CD4-positive, alpha-beta T cell (primary cell): ENCODE results near the gene PAX5. TPM values are rescaled to one million over a fixed set of nuclear protein-coding genes. Genes with fewer than 3 reads are reported as not detected.

Experiments used
- ATAC-seq: fragments of 200-7000 bp; cut with Tn5 transposase; one replicate; pipeline ENCODE4 v1.10.0; 2022; ENCODE audit warnings: mild to moderate bottlenecking; ENCODE audit not compliant: poor library complexity
- CTCF ChIA-PET: fragments of 350-600 bp; sonication (Branson Sonifier 250); formaldehyde crosslinking; loops from one replicate; lab custom pipeline; 2021; ENCODE audit warnings: antibody characterized with exemption, inconsistent platforms; lab: Charles Lee
- POLR2A ChIA-PET: fragments of 350-600 bp; sonication (Branson Sonifier 250); formaldehyde crosslinking; loops from one replicate; lab custom pipeline; 2021; ENCODE audit warnings: antibody characterized with exemption, inconsistent platforms; lab: Charles Lee
- DNase-seq, 14 experiments: peaks; one replicate each; pipeline ENCODE4 v3.0.0-alpha.2; 2013 to 2020; ENCODE audit warnings: mixed read lengths in 2 of 14
- H3K27ac ChIP-seq, 2 donors: one replicate each; pipeline versions ENCODE4 v1.5.1 to v1.7.0; 2013; ENCODE audit warnings: low read length in 2 of 2, low read depth in 1 of 2, mild to moderate bottlenecking in 1 of 2
- H3K27me3 ChIP-seq, 2 experiments: 1 replicate in 1 of 2; 2 replicates in 1 of 2; pipeline versions ENCODE4 v1.6.1 to v1.7.0; 2013; ENCODE audit warnings: low read length in 2 of 2, control low read depth in 1 of 2, mild to moderate bottlenecking in 1 of 2, moderate library complexity in 1 of 2; ENCODE audit not compliant: insufficient read depth in 2 of 2, control insufficient read depth in 1 of 2
- H3K36me3 ChIP-seq: one replicate; pipeline ENCODE4 v1.6.1; 2013; ENCODE audit warnings: low read length, control low read depth; ENCODE audit not compliant: insufficient read depth
- H3K4me1 ChIP-seq: one replicate; pipeline ENCODE4 v1.6.1; 2013; ENCODE audit warnings: low read length, control low read depth; ENCODE audit not compliant: insufficient read depth
- H3K4me3 ChIP-seq: one replicate; pipeline ENCODE4 v1.5.1; 2013; ENCODE audit warnings: mild to moderate bottlenecking, low read length, moderate library complexity
- H3K9me3 ChIP-seq, 2 experiments: 1 replicate in 1 of 2; 2 replicates in 1 of 2; pipeline versions ENCODE4 v1.6.1 to v1.7.0; 2013; ENCODE audit warnings: low read length in 2 of 2, mild to moderate bottlenecking in 2 of 2, control low read depth in 1 of 2, moderate library complexity in 1 of 2; ENCODE audit not compliant: control insufficient read depth in 1 of 2, insufficient read depth in 1 of 2
- H3K27ac Mint-ChIP-seq: one replicate; pipeline ENCODE4 v1.8.0; 2020; ENCODE audit warnings: mixed read lengths
- H3K27me3 Mint-ChIP-seq: one replicate; pipeline ENCODE4 v1.8.0; 2021; ENCODE audit warnings: mixed read lengths
- H3K36me3 Mint-ChIP-seq: one replicate; pipeline ENCODE4 v1.8.0; 2021; ENCODE audit warnings: low read depth, mixed read lengths
- H3K4me1 Mint-ChIP-seq: one replicate; pipeline ENCODE4 v1.8.0; 2021; ENCODE audit warnings: low read depth, mixed read lengths
- H3K4me3 Mint-ChIP-seq: one replicate; pipeline ENCODE4 v1.8.0; 2020; ENCODE audit warnings: mild to moderate bottlenecking, mixed read lengths
- H3K9me3 Mint-ChIP-seq: one replicate; pipeline ENCODE4 v1.8.0; 2020; ENCODE audit warnings: mixed read lengths
- CTCF ChIP-seq: fragments of 200-600 bp; IDR thresholded peaks from one replicate; pipeline ENCODE4 v1.8.0; 2022; ENCODE audit warnings: antibody characterized with exemption, mild to moderate bottlenecking
- intact Hi-C, 2 experiments: fragments of 100-400 bp; cut with DNase I in 1 of 2; cut with micrococcal nuclease in 1 of 2; formaldehyde crosslinking; loops; one replicate each; pipeline versions ENCODE4 v1.15.1 to v1.9.0; 2023 to 2025; cut with DNase I, micrococcal nuclease
- total RNA-seq, 174 experiments: library from RNA in 2 of 174; stranded (reverse) in 2 of 174; gene quantifications; one replicate each; pipeline ENCODE4 v1.2.3 and lab custom pipeline; 2021 to 2026

PAX5 gene
- total RNA-seq, 2 experiments from 2014 or later, result 0.03 to 0.11 TPM

- Histone ChIP-seq H3K9me3 (no peaks in the 10 kb centered on the region), H3K36me3 (no peaks in the 10 kb centered on the region), H3K4me3 (no peak overlapping the region), H3K4me1 (no peaks in the 10 kb centered on the region), H3K27me3 (peaks cover 0 to 4% of the 10 kb centered on the region in 2 experiments), H3K27ac (no peak overlapping the region)
- Mint-ChIP-seq H3K36me3 (no peaks in the 10 kb centered on the region), H3K4me1 (peaks cover 4% of the 10 kb centered on the region), H3K27ac (no peak overlapping the region), H3K9me3 (no peaks in the 10 kb centered on the region), H3K4me3 (no peak overlapping the region), H3K27me3 (peaks cover 44% of the 10 kb centered on the region)
- ChIA-PET POLR2A (no interaction called here), CTCF (no interaction called here)
- ATAC-seq, result no peak
- intact Hi-C loops, result no loop called here
- no peak for TF ChIP-seq CTCF
- no peak for DNase-seq
Observed at GRCh38 chr9:36963346-36963745, 70.7 kb downstream of the PAX5 start.

DNA sequence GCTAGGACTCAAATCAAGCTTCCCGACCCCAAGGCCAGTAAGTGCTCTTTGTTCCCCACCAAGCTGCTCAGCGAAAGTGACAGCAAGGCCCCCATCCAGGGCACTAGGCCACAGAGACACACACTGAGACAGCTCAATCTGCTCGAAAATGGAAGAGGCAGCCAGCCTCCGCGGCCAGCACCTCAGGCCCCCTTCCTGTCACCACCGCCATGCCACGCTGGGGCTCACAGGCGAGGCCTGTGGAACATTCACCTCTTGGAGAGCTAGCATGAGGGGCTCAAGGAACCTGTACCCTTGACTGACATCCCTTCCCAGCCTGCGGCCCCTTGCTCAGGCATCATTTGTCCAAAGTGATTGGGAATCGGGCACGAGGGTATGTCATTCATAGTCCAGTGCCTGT is 71.4 kb downstream of the PAX5 start:
- no peaks in the 10 kb centered on the region for H3K36me3 Mint-ChIP-seq
- intact Hi-C loops, result no loop called here
- ChIA-PET POLR2A (no interaction called here), CTCF (no interaction called here)
- H3K27ac ChIP-seq, result no peak overlapping the region
- ATAC-seq (no peak), DNase-seq (no peak)
- peaks cover 4 to 7% of the 10 kb centered on the region in 2 experiments for H3K27me3 ChIP-seq
- no peak overlapping the region for H3K4me3 Mint-ChIP-seq
- no peaks in the 10 kb centered on the region for H3K9me3 Mint-ChIP-seq
- no peak overlapping the region for H3K27ac Mint-ChIP-seq
- TF ChIP-seq CTCF, result no peak
- no peak overlapping the region for H3K4me3 ChIP-seq
- no peaks in the 10 kb centered on the region for H3K4me1 ChIP-seq
- peaks cover 4% of the 10 kb centered on the region for H3K4me1 Mint-ChIP-seq
- peaks cover 50% of the 10 kb centered on the region for H3K27me3 Mint-ChIP-seq
- H3K9me3 ChIP-seq, result no peaks in the 10 kb centered on the region
- H3K36me3 ChIP-seq, result no peaks in the 10 kb centered on the region

DNA sequence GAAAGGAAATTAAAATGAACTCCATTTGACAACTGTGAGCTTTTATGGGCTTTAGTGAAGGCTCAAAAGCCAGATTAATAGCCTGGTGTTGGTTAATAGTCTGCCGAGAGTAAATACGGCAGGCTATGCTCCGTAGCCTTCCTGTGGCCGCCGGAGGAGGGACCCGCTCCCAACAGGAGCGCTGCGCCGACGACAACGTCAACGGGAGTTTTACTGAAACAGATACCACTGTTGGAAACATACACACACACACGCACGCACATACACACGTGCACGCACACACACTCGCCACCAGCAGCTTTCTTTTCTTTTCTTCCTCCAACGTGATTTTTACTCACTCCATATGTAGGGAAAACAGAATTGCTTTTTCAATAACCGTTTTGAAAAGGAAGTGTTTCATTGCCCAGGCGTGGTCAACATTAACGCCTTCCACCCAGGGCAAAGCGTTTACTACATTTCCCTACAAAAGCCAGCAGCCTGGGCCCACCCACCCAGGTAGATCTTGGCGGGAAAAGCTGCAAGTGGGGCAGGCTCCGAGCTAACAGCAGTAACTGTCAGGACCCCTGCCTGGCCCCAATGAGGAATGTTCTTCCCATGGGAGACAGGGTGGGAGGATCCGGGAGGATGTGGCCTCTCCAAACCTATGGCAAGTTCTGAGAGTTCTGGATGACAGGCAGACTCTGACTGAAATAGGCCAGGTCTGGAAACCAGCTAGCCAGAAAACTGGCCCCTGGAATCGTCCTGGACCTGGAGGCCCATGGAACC is 72.3 kb downstream of the PAX5 start:
- Histone ChIP-seq H3K9me3 (no peaks in the 10 kb centered on the region), H3K36me3 (no peaks in the 10 kb centered on the region), H3K27ac (no peak overlapping the region), H3K27me3 (peaks cover 12 to 15% of the 10 kb centered on the region in 2 experiments), H3K4me1 (no peaks in the 10 kb centered on the region), H3K4me3 (no peak overlapping the region)
- ChIA-PET POLR2A (no interaction called here), CTCF (no interaction called here)
- intact Hi-C loops, result no loop called here
- no peak overlapping the region for H3K4me3 Mint-ChIP-seq
- peaks cover 60% of the 10 kb centered on the region for H3K27me3 Mint-ChIP-seq
- H3K4me1 Mint-ChIP-seq, result peaks cover 4% of the 10 kb centered on the region
- ATAC-seq (no peak), DNase-seq (no peak)
- no peaks in the 10 kb centered on the region for H3K36me3 Mint-ChIP-seq
- H3K27ac Mint-ChIP-seq, result no peak overlapping the region
- TF ChIP-seq CTCF, result no peak
- H3K9me3 Mint-ChIP-seq, result no peaks in the 10 kb centered on the region
